ENCODE results near the gene FOXN4.

Gene FOXN4

GRCh38 chr12:109305547-109305946 is 3.5 kb downstream of the FOXN4 start:
- no peak for DNase-seq (ENCODE audit: low read depth in 2 of 2)

DNA sequence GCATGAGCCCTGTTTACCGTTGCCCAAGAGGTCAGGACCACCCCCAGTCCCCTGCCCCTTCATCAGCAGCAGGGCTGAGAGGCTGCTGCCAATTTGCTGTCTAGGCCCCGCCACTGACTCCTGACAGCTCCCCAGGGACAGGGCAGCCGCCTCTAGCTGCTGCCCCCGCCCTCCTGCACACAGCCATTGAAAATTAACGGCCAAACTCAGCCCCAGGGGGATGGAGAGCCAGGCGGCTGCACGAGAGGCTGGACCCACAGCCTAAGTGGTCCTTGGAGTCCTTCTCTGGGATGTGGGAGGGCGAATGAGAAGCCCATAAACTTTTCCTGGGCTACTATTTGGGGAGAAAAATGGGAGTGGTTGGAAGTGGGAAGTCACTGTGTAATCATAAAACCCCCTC is 4.6 kb downstream of the FOXN4 start:
- DNase-seq (ENCODE audit: low read depth in 2 of 2): no peak

DNA sequence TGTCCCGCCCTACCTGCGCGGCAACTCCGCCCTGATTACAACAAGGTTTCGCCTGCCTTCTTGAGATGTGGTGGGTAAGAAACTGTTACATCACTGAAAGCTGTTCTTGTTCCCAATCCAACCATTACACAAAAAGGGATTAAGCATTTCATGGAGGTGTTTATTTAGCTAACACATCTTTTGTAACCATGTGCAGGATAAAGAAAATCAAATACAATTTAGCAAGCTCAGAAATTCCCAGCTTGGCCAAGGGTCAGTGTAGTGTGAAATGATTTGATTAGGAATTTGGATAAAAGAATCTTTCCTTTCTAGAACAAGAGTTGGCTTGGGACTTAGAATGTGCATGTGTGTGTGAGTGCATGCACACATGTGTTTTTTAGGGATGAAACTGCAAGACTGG is 6.3 kb downstream of the FOXN4 start:
- no peak for DNase-seq (ENCODE audit: low read depth in 2 of 2)

DNA sequence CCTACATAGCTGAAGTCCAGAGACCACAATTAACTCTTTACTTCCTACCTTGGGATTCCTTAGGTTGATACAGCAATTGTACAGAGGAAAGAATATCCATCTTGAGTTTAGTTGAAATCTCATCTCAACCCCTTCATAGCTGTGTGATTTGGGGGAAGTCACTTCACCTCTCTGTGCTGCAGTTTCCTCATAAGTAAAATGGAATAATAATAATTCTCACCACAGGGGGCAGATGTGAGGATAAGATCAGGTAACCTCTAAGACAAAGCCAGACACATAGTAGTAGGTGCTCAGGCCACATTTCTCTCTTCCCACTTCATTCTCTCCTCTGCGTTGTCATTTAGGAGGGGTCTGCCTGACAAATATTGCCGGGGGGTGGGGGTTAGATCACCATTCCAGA is 6.7 kb downstream of the FOXN4 start:
- no peak for DNase-seq (ENCODE audit: low read depth in 2 of 2)

GRCh38 chr12:109301643-109302168 is 7.4 kb downstream of the FOXN4 start:
- no peak for DNase-seq (ENCODE audit: low read depth in 2 of 2)

DNA sequence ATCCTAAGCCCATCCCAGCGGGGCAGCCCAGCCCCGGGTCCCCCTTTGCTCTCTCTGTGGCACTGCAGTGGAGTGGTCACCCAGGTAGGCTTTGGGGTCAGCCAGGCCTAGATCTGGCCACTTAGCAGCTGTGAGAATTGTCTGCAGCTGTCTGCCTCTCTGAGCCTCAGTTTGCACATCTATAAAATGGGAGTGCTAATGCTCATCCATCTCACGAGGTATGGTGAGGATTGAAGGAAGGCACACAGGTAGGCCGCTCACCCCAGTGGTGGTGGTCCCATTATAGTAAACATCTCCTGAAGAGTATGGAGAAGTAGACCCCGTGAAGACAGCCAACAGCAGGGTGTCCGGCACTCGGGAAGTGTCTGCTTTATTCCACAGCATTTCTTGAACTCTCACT is 9.2 kb downstream of the FOXN4 start:
- no peak for DNase-seq (ENCODE audit: low read depth in 2 of 2)

DNA sequence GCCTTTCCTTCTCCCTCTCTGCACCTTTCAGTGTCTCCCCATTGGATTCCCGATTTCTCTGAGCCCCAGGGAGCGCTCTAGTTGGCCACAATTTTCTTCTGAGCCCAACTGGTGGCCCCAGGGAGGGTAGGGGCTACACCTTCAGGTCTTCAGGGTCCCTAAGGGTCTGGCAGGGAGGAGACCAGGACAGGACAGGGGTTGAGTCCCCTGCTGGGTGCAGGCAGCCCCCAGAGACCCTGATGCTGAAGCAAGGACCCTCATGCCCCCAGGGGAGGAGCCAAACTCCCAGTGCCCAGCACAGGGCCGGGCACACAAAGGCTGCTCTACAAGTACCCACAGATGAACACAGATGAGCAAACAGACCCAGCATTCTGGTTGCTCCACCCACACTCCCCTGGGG is 12.7 kb downstream of the FOXN4 start:
- no peak for DNase-seq (ENCODE audit: low read depth in 2 of 2)

DNA sequence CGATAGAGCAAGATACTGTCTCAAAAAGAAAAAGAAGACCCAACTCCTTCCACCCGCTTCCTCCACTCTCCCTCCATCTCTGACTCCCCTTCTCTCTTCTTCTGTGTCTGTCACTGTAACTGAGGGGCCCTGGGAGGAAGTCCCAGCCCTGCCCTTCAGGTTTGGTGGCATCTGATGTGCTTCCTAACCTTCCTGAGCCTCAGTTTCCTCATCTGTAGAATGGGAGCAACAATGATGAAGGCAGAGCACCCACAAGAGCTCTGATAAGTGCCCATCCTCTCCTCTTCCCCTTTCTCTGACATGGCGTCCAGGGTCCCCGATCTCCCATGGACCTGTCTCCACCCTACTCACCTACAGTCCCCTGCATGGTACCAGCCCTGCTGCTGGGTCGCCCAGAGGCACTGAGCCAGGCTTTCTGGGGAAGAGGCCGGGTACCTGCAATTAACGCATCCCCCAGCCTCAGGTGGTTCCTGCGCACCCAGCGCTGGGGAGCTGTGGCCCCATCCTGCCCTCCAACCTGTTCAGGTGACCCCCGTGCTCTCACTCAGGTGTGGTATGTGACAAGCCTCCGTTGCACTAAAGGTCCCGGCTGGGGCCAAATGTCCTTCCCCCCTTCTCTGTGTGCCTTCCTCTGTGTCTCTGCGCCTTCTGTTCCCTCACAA is 13.2 kb downstream of the FOXN4 start:
- no peak for DNase-seq (ENCODE audit: low read depth in 2 of 2)

GRCh38 chr12:109294286-109294796 is 14.7 kb downstream of the FOXN4 start:
- no peak for DNase-seq (ENCODE audit: low read depth in 2 of 2)

DNA sequence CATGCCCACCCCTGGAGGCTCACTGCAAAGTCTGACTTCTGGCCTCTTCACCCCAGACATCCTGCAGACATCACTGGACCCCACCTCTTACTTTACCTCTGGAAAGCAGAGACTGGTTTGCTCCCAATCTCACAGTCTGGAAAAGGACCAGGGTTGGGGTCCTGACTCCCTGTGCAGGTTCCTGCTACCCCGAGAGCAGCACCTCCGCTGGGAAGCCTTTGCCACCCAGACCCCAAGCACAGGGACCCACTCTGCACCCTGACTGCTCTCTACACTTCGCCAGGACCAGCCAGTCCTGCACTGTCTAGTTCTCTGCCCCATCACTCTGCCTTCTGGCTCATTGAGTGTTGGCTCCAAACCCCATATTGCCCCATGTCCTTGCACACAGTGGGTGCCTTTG is 16.0 kb downstream of the FOXN4 start:
- no peak for DNase-seq (ENCODE audit: low read depth in 2 of 2)

DNA sequence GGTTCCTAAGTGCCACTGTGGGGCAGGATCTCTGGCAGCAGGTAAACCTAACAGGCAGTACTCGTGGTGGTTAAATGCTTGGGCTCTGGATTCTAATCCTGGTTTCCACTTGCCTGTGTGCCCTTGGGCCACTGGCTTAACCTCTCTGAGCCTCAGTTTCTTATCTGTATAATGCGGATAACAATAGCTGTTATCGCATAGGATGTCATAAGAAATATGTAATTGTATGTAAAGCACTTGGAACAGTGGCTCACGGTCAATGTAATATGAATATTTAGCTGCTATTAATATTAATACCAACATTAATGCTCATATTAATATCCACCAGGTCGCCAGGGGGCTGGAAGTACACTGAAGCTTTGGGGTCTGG is 16.8 kb downstream of the FOXN4 start:
- DNase-seq (ENCODE audit: low read depth in 2 of 2): no peak

- DNase-seq (ENCODE audit: low read depth in 2 of 2): no peak
These were observed 17.4 kb downstream of the FOXN4 start for GRCh38 chr12:109291521-109292341.

GRCh38 chr12:109291117-109291516 is 18.0 kb downstream of the FOXN4 start:
- DNase-seq (ENCODE audit: low read depth in 2 of 2): no peak

- DNase-seq (ENCODE audit: low read depth in 2 of 2): no peak
These were observed 19.0 kb downstream of the FOXN4 start for GRCh38 chr12:109290061-109290460.

DNA sequence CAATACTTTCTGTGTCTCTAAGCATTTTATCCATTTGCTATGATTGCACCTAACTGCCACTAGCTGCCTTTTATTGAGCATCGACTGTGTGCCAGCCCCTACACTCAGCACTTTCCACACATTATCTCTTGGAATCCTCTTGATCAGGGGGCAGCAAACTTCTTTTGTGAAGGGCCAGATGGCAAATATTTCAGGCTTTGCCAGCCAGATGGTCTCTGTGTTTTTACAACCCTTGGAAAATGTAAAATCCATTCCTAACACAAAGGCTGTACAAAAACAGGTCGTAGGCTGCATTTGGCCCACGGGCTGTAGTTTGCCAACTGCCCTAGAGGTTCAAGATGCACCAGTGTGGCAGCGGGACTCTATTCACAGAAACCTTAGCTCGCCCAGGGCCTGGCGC is 19.5 kb downstream of the FOXN4 start:
- DNase-seq (ENCODE audit: low read depth in 2 of 2): no peak

GRCh38 chr12:109289004-109289403 is 20.1 kb downstream of the FOXN4 start:
- DNase-seq (ENCODE audit: low read depth in 2 of 2): no peak

- no peak for DNase-seq (ENCODE audit: low read depth in 2 of 2)
These were observed 20.5 kb downstream of the FOXN4 start for GRCh38 chr12:109288571-109288970.

DNA sequence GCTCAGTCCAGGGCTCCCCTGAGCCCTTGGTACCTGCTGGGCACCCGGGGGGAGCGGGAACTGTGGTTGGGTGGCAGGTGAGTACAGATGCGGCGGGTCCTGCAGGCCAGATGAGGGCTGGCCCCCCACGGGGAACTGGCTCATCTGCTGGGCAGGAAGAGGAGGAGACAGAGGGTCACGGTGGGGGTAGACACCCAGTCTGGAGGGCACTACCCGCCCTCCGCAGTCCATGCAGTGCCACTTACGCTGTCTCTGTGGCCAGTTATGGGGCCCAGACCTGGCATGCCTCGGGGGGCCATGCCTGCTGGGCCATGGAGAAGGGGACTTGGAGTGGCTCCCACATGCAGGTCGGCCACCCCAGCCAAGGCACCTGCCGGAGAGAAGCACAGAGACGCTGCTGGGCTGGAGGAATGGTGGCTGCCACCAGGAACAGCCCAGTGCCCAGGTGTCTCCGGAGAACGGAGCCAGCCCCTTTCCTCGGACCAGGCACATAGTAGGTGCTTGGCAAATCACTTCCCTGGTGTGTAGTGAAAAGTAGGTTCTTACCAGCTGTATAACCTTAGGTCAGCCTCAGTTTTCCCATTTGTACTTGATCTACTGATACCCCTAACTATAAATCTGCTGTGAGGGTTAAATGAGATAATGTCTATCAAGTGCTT is 21.1 kb downstream of the FOXN4 start:
- no peak for DNase-seq (ENCODE audit: low read depth in 2 of 2)

- no peak for DNase-seq (ENCODE audit: low read depth in 2 of 2)
These were observed 21.9 kb downstream of the FOXN4 start for GRCh38 chr12:109287181-109287580.

DNA sequence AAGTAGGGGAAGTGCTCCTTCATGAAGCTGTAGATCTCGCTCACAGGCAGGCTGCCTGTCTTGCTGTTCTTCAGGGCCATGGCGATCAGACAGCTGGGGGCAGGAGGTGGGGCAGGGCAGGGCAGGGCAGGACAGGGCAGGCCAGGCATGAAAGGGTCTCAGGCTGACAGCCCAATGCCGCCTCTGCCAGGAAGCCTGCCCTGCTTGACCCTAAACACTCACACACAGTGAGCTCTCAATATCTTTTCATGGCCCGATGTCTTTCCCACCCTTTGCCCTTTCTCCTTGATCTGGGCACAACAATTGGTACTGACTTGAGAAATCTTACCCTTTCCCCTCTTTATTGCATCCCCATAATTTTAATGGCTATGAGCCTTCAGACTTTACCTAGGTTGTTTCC is 22.4 kb downstream of the FOXN4 start:
- DNase-seq (ENCODE audit: low read depth in 2 of 2): no peak

DNA sequence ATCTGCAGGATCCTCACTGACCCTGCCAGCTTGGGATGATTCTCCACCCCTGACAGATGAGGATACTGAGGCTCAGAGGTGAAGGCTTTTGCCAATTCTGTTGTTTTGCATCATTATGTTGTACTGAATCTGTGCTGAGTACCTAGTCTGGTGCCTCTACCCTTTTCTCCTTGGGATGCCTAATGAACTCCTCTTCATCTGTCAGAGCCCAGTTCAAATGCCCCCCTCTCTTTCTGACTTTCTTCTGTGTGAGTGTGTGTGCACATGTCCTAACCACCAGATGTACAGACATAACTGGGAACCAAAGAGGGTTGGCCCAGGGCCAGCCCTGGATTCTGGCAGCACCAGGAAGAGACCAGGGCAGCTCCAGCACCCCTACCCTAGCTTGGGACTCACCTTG is 22.8 kb downstream of the FOXN4 start:
- no peak for DNase-seq (ENCODE audit: low read depth in 2 of 2)

- no peak for DNase-seq (ENCODE audit: low read depth in 2 of 2)
These were observed 24.7 kb downstream of the FOXN4 start for GRCh38 chr12:109284392-109284791.

DNA sequence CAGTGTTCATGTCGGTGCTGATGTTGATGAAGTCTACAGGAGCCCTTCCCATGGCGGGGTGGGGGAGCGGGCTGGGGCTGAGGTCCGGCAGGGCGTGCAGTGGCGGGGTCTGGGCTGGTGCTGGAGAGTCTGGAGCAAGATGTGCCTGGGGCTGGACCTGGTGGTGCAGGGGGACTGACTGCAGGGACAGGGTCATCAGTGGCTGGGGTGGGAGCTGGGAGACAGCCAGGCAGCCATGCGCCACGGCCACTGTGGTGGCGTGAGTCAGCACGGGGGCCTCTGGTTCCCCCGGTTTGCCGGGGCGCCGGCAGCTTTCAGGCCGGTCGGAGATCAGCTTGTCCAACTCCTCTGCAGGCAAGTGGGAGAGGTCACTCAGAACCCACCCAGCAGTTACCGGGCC is 27.6 kb downstream of the FOXN4 start:
- DNase-seq (ENCODE audit: low read depth in 2 of 2): no peak
